CD14-positive monocyte (primary cell): Measurements from ENCODE around the gene ADD2. TPM values are rescaled to one million over a fixed set of nuclear protein-coding genes. Genes with fewer than 3 reads are reported as not detected.
"Not testable (repeated sequence)": the region's sequence is repeated elsewhere in the genome, so short reads cannot be mapped to it uniquely, and the experiment has no call there.

Experiments used
- DNase-seq, 3 donors: peaks; one replicate each; pipeline ENCODE4 v3.0.0-alpha.2; 2011 to 2022
- H2AFZ ChIP-seq: 2 replicates; pipeline ENCODE4 v1.6.0; 2012; ENCODE audit warnings: mild to moderate bottlenecking, low read depth, low read length, inconsistent platforms; ENCODE audit not compliant: insufficient read depth, poor library complexity, severe bottlenecking
- H3K27ac ChIP-seq, 2 donors: 1 replicate in 1 of 2; 2 replicates in 1 of 2; pipeline ENCODE4 v1.5.1; 2012 to 2013; ENCODE audit warnings: low read length in 2 of 2, control low read depth in 1 of 2, inconsistent platforms in 1 of 2, low read depth in 1 of 2, mild to moderate bottlenecking in 1 of 2
- H3K27me3 ChIP-seq, 2 donors: one replicate each; pipeline versions ENCODE4 v1.6.0 to v1.6.1; 2011 to 2013; ENCODE audit warnings: low read length in 2 of 2; ENCODE audit not compliant: control insufficient read depth in 2 of 2, insufficient read depth in 2 of 2
- H3K36me3 ChIP-seq, 2 donors: replicated peaks in 1 of 2; 1 replicate in 1 of 2; 2 replicates in 1 of 2; pipeline versions ENCODE4 v1.5.1 to v1.6.1; 2012 to 2013; ENCODE audit warnings: low read length in 2 of 2, control low read depth in 1 of 2, inconsistent platforms in 1 of 2, mild to moderate bottlenecking in 1 of 2; ENCODE audit not compliant: insufficient read depth in 2 of 2, control insufficient read depth in 1 of 2
- H3K4me1 ChIP-seq, 2 donors: 1 replicate in 1 of 2; 2 replicates in 1 of 2; pipeline versions ENCODE4 v1.5.1 to v1.6.1; 2012 to 2013; ENCODE audit warnings: low read length in 2 of 2, control low read depth in 1 of 2, inconsistent platforms in 1 of 2, mild to moderate bottlenecking in 1 of 2, moderate library complexity in 1 of 2; ENCODE audit not compliant: insufficient read depth in 2 of 2, control insufficient read depth in 1 of 2
- H3K4me2 ChIP-seq: replicated peaks from 2 replicates; pipeline ENCODE3; 2012; ENCODE audit warnings: low read length, moderate library complexity, mild to moderate bottlenecking; ENCODE audit not compliant: poor library complexity, severe bottlenecking; ENCODE audit errors: extremely low read depth
- H3K4me3 ChIP-seq, 3 experiments: fragments of 200-600 bp in 1 of 3; sonication (generic) in 1 of 3; replicated peaks in 1 of 3; 1 replicate in 2 of 3; 2 replicates in 1 of 3; pipeline ENCODE4 v1.5.1; 2011 to 2013; ENCODE audit warnings: low read length in 3 of 3, mild to moderate bottlenecking in 3 of 3, control low read depth in 2 of 3, low read depth in 2 of 3, inconsistent platforms in 1 of 3, moderate library complexity in 1 of 3
- H3K79me2 ChIP-seq: 2 replicates; pipeline ENCODE4 v1.6.0; 2012; ENCODE audit warnings: mild to moderate bottlenecking, control low read depth, inconsistent platforms, low read length, moderate library complexity; ENCODE audit not compliant: insufficient read depth
- H3K9ac ChIP-seq: 2 replicates; pipeline ENCODE4 v1.6.0; 2017; ENCODE audit warnings: low read length, mild to moderate bottlenecking; ENCODE audit not compliant: insufficient read depth, poor library complexity, severe bottlenecking
- H3K9me3 ChIP-seq, 2 donors: replicated peaks in 1 of 2; 1 replicate in 1 of 2; 2 replicates in 1 of 2; pipeline versions ENCODE4 v1.5.1 to v1.6.1; 2012 to 2013; ENCODE audit warnings: low read length in 2 of 2, control low read depth in 1 of 2; ENCODE audit not compliant: control insufficient read depth in 1 of 2, insufficient read depth in 1 of 2
- H4K20me1 ChIP-seq: 2 replicates; pipeline ENCODE4 v1.6.0; 2012; ENCODE audit warnings: mild to moderate bottlenecking, low read length, control low read depth, moderate library complexity; ENCODE audit not compliant: insufficient read depth
- H3K27ac Mint-ChIP-seq, 7 donors: one replicate each; pipeline ENCODE4 v1.8.0; 2020; ENCODE audit warnings: mild to moderate bottlenecking in 7 of 7, mixed read lengths in 7 of 7, moderate library complexity in 6 of 7, inconsistent platforms in 2 of 7
- H3K27me3 Mint-ChIP-seq, 3 donors: one replicate each; pipeline ENCODE4 v1.8.0; 2021 to 2022; ENCODE audit warnings: low read depth in 3 of 3, mild to moderate bottlenecking in 3 of 3, mixed read lengths in 3 of 3, moderate library complexity in 3 of 3, inconsistent platforms in 1 of 3
- H3K36me3 Mint-ChIP-seq, 2 donors: one replicate each; pipeline ENCODE4 v1.8.0; 2020; ENCODE audit warnings: mixed read lengths in 2 of 2, inconsistent platforms in 1 of 2, mild to moderate bottlenecking in 1 of 2
- H3K4me1 Mint-ChIP-seq: one replicate; pipeline ENCODE4 v1.8.0; 2020; ENCODE audit warnings: mild to moderate bottlenecking, mixed read lengths
- H3K4me3 Mint-ChIP-seq, 2 donors: one replicate each; pipeline ENCODE4 v1.8.0; 2020; ENCODE audit warnings: mild to moderate bottlenecking in 2 of 2, mixed read lengths in 2 of 2, moderate library complexity in 1 of 2
- H3K9me3 Mint-ChIP-seq, 7 donors: one replicate each; pipeline ENCODE4 v1.8.0; 2020 to 2022; ENCODE audit warnings: mixed read lengths in 7 of 7, mild to moderate bottlenecking in 6 of 7, moderate library complexity in 6 of 7, inconsistent platforms in 2 of 7
- WGBS: methylation state at CpG from one replicate; pipeline ENCODE4 v1.1.5; 2013; ENCODE audit warnings: missing lambda C conversion rate; ENCODE audit not compliant: insufficient coverage; 5-methylcytosine and 5-hydroxymethylcytosine counted together
- intact Hi-C, 2 donors: fragments of 100-400 bp; cut with micrococcal nuclease; formaldehyde crosslinking; loops; one replicate each; pipeline versions ENCODE4 v1.15.0 to v1.15.1; 2023
- polyA plus RNA-seq, 3 donors: library from polyadenylated mRNA; depleted of rRNA in 1 of 3; unstranded in 2 of 3; stranded (reverse) in 1 of 3; fragments of 300-500 nt in 2 of 3; fragments of >200 nt in 1 of 3; fragmentation: Illumina TruSeq in 2 of 3; gene quantifications; 1 replicate in 2 of 3; 2 replicates in 1 of 3; pipeline ENCODE4 v1.2.3, GENCODE V29; 2012 to 2021
- TF ChIP-seq, protein P1 (sequence below): fragments of 200-600 bp; IDR thresholded peaks from one replicate; pipeline ENCODE4 v1.8.0; 2022; ENCODE audit warnings: antibody characterized with exemption, mild to moderate bottlenecking

Gene ADD2
- polyA plus RNA-seq, 3 donors: 0.18 to 0.56 (median 0.26) TPM

DNA sequence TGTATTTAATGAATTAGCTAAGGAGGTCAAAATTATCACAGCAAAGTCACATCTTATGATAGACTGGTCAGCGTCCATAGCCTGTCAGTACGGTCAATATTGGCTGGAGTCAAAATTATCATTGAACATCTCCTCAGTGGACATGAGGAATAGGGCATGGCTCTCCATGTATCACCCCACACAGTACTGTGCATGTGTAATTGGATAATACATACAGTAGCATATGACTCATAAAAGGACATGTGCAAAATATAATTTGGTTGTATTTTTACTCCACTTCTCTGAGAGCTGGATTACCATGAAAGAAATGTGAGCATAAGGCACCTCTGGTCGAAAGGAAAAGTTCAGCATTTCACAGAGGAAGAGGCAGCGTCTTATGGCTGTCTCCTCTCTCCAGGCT, 24.9 kb downstream of the ADD2 start:
- Mint-ChIP-seq H3K4me1 (no peaks in the 10 kb centered on the region), H3K9me3 (peaks cover 0 to 6% (median 3%) of the 10 kb centered on the region in 7 donors)

DNA sequence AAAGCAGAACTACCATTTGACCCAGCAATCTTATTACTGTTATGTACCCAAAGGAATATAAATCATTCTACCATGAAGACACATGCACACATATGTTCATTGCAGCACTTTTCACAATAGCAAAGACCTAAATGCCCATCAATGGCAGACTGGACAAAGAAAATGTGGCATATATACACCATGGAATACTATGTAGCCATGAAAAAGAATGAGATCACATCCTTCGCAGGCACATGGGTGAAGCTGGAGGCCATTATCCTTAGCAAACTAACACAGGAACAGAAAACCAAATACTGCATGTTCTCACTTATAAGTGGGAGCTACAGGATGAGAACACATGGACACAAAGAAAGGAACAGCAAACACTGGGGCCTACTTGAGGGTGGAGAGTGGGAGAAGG, 28.5 kb downstream of the ADD2 start:
- not testable (repeated sequence) for H3K4me3 Mint-ChIP-seq

More for the DNA sequence above, 24.9 kb downstream of the ADD2 start:
- no peaks in the 10 kb centered on the region for H3K36me3 Mint-ChIP-seq
- H3K27ac Mint-ChIP-seq: no peak overlapping the region
- H4K20me1 ChIP-seq: no peaks in the 10 kb centered on the region
- H3K9ac ChIP-seq: no peak overlapping the region
- no peak overlapping the region for H3K4me2 ChIP-seq
- H3K27ac ChIP-seq: no peak overlapping the region
- intact Hi-C loops: no loop called here
- H3K27me3 ChIP-seq: peaks cover 5 to 6% of the 10 kb centered on the region in 2 donors
- H3K79me2 ChIP-seq: no peaks in the 10 kb centered on the region
- WGBS: no CpG with 5 or more reads among the region's 4 CpGs
- H2AFZ ChIP-seq: no peak overlapping the region
- DNase-seq: no peak
- H3K9me3 ChIP-seq: no peaks in the 10 kb centered on the region
- TF ChIP-seq, protein P1, sequence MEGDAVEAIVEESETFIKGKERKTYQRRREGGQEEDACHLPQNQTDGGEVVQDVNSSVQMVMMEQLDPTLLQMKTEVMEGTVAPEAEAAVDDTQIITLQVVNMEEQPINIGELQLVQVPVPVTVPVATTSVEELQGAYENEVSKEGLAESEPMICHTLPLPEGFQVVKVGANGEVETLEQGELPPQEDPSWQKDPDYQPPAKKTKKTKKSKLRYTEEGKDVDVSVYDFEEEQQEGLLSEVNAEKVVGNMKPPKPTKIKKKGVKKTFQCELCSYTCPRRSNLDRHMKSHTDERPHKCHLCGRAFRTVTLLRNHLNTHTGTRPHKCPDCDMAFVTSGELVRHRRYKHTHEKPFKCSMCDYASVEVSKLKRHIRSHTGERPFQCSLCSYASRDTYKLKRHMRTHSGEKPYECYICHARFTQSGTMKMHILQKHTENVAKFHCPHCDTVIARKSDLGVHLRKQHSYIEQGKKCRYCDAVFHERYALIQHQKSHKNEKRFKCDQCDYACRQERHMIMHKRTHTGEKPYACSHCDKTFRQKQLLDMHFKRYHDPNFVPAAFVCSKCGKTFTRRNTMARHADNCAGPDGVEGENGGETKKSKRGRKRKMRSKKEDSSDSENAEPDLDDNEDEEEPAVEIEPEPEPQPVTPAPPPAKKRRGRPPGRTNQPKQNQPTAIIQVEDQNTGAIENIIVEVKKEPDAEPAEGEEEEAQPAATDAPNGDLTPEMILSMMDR: no peak
- no peaks in the 10 kb centered on the region for H3K4me1 ChIP-seq
- no peak overlapping the region for H3K4me3 ChIP-seq
- no peaks in the 10 kb centered on the region for H3K36me3 ChIP-seq
- no peak overlapping the region for H3K4me3 Mint-ChIP-seq
- H3K27me3 Mint-ChIP-seq: peaks cover 5 to 25% (median 6%) of the 10 kb centered on the region in 3 donors

More for the DNA sequence above, 28.5 kb downstream of the ADD2 start:
- H2AFZ ChIP-seq, H3K4me2 ChIP-seq, H3K27ac Mint-ChIP-seq, H3K4me1 Mint-ChIP-seq, H3K36me3 ChIP-seq, H3K4me1 ChIP-seq, H3K36me3 Mint-ChIP-seq, H4K20me1 ChIP-seq, DNase-seq, H3K9me3 ChIP-seq, H3K27ac ChIP-seq, H3K79me2 ChIP-seq, H3K9me3 Mint-ChIP-seq, H3K9ac ChIP-seq, H3K4me3 ChIP-seq, intact Hi-C loops: not testable (repeated sequence)
- H3K27me3 ChIP-seq: peaks cover 9 to 12% of the 10 kb centered on the region in 2 donors
- WGBS: no CpG with 5 or more reads among the region's 1 CpG
- H3K27me3 Mint-ChIP-seq: peaks cover 4 to 32% (median 13%) of the 10 kb centered on the region in 3 donors
